Spinal cord (tissue), 10 donors: ENCODE measurements around the gene OLFM2. TPM values are rescaled to one million over a fixed set of nuclear protein-coding genes. Genes with fewer than 3 reads are reported as not detected.
"Not testable (repeated sequence)": the region's sequence is repeated elsewhere in the genome, so short reads cannot be mapped to it uniquely, and the experiment has no call there.

Experiments used
- DNase-seq, 6 donors: peaks; one replicate each; pipeline versions ENCODE4 v3.0.0 to v3.0.0-alpha.2; 2013 to 2015; ENCODE audit warnings: low spot score in 6 of 6, low read depth in 4 of 6
- H3K27ac ChIP-seq: one replicate; pipeline ENCODE4 v1.5.1; 2013; ENCODE audit warnings: low read depth, low read length, control low read depth
- H3K27me3 ChIP-seq: one replicate; pipeline ENCODE4 v1.6.1; 2013; ENCODE audit warnings: low read length; ENCODE audit not compliant: control insufficient read depth, insufficient read depth
- H3K36me3 ChIP-seq: one replicate; pipeline ENCODE4 v1.6.1; 2013; ENCODE audit warnings: low read length; ENCODE audit not compliant: control insufficient read depth, insufficient read depth
- H3K4me1 ChIP-seq: one replicate; pipeline ENCODE4 v1.6.1; 2013; ENCODE audit warnings: low read length; ENCODE audit not compliant: control insufficient read depth, insufficient read depth
- H3K4me3 ChIP-seq: one replicate; pipeline ENCODE4 v1.5.1; 2013; ENCODE audit warnings: low read depth, low read length, control low read depth
- H3K9me3 ChIP-seq: one replicate; pipeline ENCODE4 v1.6.1; 2013; ENCODE audit warnings: low read length; ENCODE audit not compliant: control insufficient read depth, insufficient read depth
- WGBS: methylation state at CpG from one replicate; pipeline ENCODE4 v1.1.5; 2013; ENCODE audit warnings: missing lambda C conversion rate; ENCODE audit not compliant: insufficient coverage; 5-methylcytosine and 5-hydroxymethylcytosine counted together
- polyA plus RNA-seq, 2 donors: library from polyadenylated mRNA; unstranded; fragments of 120-200 nt; gene quantifications; one replicate each; pipeline ENCODE4 v1.2.1, GENCODE V29; 2013; ENCODE audit not compliant: insufficient read length in 2 of 2
- total RNA-seq, 2 donors: library from RNA; depleted of rRNA in 1 of 2; stranded (reverse); fragments of 120-200 nt in 1 of 2; fragments of >200 nt in 1 of 2; gene quantifications; one replicate each; pipeline versions ENCODE4 v1.2.3 to v1.2.4, GENCODE V29; 2013 to 2014
- donor health status: healthy.

Gene OLFM2
- total and polyA plus RNA-seq, 4 donors: 47.9 to 251 (median 158) TPM

DNA sequence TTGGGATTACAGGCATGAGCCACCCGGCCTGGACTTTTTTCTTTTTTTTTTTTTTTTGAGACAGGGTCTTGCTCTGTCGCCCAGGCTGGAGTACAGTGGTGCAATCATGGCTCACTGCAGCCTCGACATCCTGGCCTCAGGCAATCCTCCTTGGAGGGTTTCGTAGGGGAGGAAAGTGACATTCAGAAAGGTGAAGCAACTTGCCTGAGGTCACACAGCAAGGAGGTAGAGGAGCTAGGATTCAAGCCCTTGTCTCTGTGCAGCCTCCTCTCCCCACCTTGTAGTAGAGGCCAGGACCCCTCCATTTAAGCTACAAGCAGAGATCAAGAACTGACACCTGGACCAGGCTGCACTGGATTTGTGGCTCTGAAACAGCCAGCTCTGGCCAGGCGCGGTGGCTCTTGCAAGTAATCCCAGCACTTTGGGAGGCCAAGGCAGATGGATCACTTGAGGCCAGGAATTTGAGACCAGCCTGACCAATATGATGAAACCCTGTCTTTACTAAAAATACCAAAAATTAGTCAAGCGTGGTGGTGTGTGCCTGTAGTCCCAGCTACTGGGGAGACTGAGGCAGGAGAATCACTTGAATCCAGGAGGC is 10.3 kb upstream of the OLFM2 start:
- not testable (repeated sequence) for H3K27me3 ChIP-seq, DNase-seq, H3K27ac ChIP-seq, H3K4me3 ChIP-seq, H3K9me3 ChIP-seq, H3K36me3 ChIP-seq
- 88% methylated on average over 5 of the region's 7 CpGs for WGBS
- H3K4me1 ChIP-seq: peaks cover 15% of the 10 kb centered on the region

DNA sequence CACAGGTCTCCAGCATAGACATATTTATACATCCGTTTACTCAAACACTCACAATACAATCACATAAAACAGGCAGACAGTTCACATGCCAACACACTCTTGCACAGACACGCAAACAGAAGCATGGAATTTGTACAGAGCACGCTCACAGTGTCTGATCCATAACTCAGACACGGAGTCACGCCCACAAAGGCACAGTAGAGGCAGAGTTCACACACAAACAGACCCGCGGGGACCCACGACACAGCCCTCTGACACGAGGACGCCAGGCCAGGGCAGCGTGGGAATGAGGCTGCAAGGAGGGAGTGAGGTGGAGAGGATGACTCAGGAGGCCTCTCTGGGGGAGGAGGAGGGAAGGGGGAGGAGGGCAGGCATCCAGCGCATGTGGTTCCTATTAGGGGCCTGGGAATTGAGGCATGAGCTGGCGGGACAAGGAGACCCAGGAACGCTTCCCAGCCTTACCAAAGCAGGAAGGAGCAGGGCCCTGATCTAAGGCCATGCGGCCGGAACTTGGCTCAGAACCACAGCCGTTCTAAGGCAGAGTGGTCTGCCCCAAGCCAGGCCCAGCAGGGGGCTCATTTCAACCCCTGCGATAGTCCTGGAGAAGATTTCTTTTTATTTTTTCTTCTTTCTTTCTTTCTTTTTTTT is 9.1 kb upstream of the OLFM2 start:
- no peaks in the 10 kb centered on the region for H3K36me3 ChIP-seq
- no peaks in the 10 kb centered on the region for H3K27me3 ChIP-seq
- H3K4me1 ChIP-seq: peaks cover 15% of the 10 kb centered on the region
- peak in 2 of 6 donors; percentile 65 to 90 for DNase-seq
- H3K27ac ChIP-seq: peak overlapping the region; percentile 80
- H3K4me3 ChIP-seq: no peak overlapping the region
- H3K9me3 ChIP-seq: no peaks in the 10 kb centered on the region
- WGBS: 11% methylated on average over 16 of the region's 18 CpGs

DNA sequence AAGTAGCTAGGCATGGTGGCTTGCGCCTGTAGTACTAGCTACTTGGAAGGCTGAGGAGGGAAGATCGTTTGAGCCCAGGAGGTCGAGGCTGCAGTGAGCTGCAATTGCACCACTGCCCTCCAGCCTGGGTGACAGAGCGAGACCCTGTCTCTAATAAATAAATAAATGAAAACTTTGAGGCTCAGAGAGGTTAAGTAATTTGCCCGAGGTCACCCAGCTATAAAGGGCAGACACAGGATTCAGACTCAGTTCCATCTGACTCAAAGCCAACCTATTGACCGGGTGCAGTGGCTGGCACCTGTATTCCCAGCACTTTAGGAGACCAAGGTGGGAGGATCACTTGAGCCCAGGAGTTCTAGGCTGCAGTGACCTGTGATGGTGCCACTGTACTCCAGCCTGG is 7.4 kb upstream of the OLFM2 start:
- H3K4me1 ChIP-seq: peaks cover 15% of the 10 kb centered on the region
- no peak for DNase-seq
- WGBS: 85% methylated on average over 2 of the region's 6 CpGs
- H3K36me3 ChIP-seq: no peaks in the 10 kb centered on the region
- no peaks in the 10 kb centered on the region for H3K27me3 ChIP-seq
- no peak overlapping the region for H3K4me3 ChIP-seq
- H3K9me3 ChIP-seq: no peaks in the 10 kb centered on the region
- no peak overlapping the region for H3K27ac ChIP-seq

DNA sequence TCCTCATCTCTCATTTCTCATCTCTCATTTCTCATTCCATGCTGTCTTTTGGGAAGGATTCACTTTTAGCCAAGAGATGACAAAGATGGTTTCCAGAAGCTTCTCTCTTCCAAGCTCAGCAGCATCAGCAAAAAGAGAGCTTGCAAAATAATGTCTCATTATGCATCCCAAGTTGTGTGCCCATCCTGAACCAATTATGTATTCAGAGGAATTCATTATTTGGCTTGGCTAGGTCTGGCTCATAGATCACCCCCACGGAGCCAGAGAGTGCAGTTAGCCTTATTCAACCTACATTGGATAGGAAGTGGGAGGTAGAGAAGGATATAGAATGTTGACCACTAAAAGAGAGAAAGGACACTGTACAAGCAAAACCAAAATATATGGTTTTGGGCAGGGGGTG is 5.4 kb upstream of the OLFM2 start:
- Histone ChIP-seq H3K9me3 (no peaks in the 10 kb centered on the region), H3K27ac (no peak overlapping the region), H3K4me3 (no peak overlapping the region), H3K4me1 (peaks cover 22% of the 10 kb centered on the region), H3K36me3 (no peaks in the 10 kb centered on the region), H3K27me3 (no peaks in the 10 kb centered on the region)
- no CpG with 5 or more reads among the region's 1 CpG for WGBS
- DNase-seq: no peak

DNA sequence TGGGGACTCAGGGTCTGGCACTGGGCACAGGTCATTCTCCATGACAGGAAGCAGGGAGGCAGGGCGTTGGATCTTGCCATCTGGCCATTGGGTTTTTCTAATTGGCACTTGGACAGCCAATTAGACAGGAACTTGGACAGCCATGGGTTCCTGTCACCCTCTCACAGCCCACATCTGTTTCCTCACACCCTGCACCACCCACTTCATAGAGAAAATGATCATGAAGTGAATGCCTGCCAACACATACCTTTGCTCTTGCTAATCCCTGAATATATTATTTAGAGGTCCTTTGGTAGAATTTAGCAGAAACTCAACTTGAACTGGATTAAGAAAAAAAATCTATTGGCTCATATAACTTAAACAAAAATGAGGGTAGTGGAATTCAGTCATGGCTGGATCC is 4.9 kb upstream of the OLFM2 start:
- 69% methylated on average over 1 of the region's 1 CpG for WGBS
- H3K4me1 ChIP-seq: peaks cover 21% of the 10 kb centered on the region
- no peak overlapping the region for H3K27ac ChIP-seq
- DNase-seq: no peak
- H3K36me3 ChIP-seq: no peaks in the 10 kb centered on the region
- H3K27me3 ChIP-seq: no peaks in the 10 kb centered on the region
- no peak overlapping the region for H3K4me3 ChIP-seq
- no peaks in the 10 kb centered on the region for H3K9me3 ChIP-seq

DNA sequence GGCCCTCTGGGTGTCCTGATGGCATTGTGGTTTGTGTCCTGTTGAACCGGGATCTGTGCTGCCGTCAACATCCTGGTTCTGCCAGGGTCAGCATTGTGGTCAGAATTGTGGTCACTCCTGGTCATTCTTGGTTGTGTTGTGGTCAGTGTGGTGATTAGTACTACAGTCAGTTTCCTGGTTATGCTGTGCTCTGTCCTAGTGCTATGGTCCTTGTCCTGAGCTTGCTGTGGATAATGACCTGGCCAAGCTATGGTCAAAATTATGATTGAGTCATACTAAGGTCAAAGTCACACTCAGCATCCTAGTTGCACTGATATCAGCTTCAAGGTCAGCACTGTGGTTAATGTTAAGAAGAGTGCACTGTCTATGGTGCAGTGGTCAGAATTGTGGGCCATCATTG is 4.5 kb upstream of the OLFM2 start:
- no peak overlapping the region for H3K27ac ChIP-seq
- DNase-seq: no peak
- no peak overlapping the region for H3K4me3 ChIP-seq
- H3K27me3 ChIP-seq: no peaks in the 10 kb centered on the region
- no peaks in the 10 kb centered on the region for H3K36me3 ChIP-seq
- H3K4me1 ChIP-seq: peaks cover 20% of the 10 kb centered on the region
- H3K9me3 ChIP-seq: no peaks in the 10 kb centered on the region
- 93% methylated on average over 2 of the region's 2 CpGs for WGBS

DNA sequence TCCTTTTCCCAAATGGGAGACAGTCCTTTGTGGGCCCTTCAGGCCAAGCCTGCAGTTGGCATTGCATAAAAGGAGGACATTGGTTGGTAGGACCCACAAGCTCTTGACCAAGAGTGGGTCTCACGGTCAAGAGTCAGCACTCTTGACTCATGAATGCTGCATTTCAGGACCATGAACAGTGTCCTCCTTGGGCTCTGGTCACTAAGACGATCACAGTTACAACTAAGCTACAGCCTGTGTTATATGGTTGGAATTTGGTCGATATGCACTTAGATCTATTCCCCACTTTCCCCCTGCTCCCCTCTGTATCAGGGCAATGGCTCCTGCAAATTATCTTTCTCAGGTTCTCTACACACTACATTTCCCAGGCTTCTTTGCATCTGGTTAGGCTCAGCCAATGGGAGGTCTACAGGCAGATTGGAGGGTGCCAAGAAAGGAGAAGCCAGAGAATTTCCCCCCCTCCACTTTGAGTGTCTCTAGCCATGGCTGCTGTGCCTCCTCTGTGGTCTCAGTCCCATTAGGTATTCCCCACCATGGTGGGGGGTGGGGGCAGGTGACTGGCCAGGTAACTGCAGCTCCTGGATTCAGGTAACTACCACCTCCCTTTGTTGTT is 3.1 kb upstream of the OLFM2 start:
- peaks cover 26% of the 10 kb centered on the region for H3K4me1 ChIP-seq
- WGBS: 75% methylated on average over 1 of the region's 3 CpGs
- H3K4me3 ChIP-seq: no peak overlapping the region
- no peaks in the 10 kb centered on the region for H3K9me3 ChIP-seq
- no peaks in the 10 kb centered on the region for H3K36me3 ChIP-seq
- no peaks in the 10 kb centered on the region for H3K27me3 ChIP-seq
- no peak overlapping the region for H3K27ac ChIP-seq
- no peak for DNase-seq

DNA sequence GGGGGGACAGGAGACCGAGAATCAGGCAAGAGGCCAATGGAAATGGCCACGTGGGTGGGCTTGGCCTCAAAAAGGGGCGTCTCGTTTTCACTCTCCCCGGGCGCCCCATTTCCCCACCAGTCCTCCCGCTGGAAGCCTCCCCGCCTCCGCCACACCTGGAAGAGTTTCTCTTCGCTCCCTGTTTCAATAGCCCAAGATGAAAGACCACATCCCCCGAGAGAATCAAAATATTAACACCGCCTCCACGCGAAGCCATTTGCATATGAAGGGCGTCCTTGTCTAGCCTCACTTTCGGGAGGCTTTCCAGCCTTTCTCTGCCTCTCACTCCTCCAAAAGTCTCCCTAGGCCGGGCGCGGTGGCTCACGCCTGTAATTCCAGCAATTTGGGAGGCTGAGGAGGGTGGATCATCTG is 691 bp upstream of the OLFM2 start:
- H3K36me3 ChIP-seq: no peaks in the 10 kb centered on the region
- no peaks in the 10 kb centered on the region for H3K27me3 ChIP-seq
- H3K4me1 ChIP-seq: peaks cover 36% of the 10 kb centered on the region
- H3K4me3 ChIP-seq: peak overlapping the region; percentile 48
- whole genome bisulfite sequencing: 4% methylated on average over 10 of the region's 20 CpGs
- no peaks in the 10 kb centered on the region for H3K9me3 ChIP-seq
- H3K27ac ChIP-seq: no peak overlapping the region
- DNase-seq: peak in 2 of 6 donors; percentile 66 to 69

DNA sequence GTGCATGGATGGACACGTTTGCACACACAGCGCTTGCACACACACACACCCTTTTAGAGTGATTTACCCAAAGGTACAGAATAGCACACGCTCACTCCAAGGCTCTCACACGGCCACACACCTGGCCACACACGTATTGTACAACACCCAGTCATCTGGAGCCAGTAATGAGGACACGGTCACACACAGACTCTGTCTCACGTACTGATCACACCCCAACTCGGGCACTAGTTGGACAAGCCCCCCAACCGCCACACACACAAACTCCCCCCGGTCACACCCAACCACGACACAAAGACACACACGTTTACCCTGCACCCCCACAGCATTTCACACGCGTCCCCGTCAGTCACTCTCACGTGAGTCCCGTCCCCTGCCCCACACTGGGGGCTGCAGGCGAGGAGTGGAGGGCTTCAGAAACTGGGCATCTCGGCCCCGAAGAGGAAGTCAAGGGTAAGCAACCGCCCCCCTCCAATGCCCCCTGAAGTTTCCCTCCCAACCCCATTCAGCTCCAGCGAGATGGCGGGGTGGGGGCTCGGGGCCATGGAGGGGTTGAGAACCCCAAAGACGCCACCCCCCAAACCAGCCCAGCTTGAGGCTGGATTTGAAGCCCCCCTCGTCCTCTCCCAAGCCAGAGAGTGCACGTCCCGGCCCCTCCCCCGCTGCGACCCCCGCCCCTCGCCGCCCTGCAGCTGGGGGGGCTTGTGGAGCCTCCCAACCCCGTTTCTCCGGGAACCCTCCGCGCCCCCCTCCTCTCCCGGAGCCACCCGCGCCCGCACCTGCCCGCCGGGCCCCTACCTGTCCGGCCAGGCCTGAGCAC is 599 bp downstream of the OLFM2 start:
- Histone ChIP-seq H3K4me1 (peaks cover 39% of the 10 kb centered on the region), H3K4me3 (peak overlapping the region; percentile 69), H3K9me3 (no peaks in the 10 kb centered on the region), H3K36me3 (no peaks in the 10 kb centered on the region), H3K27ac (peak overlapping the region; percentile 22), H3K27me3 (no peaks in the 10 kb centered on the region)
- DNase-seq: peak in 2 of 6 donors; percentile 68 to 71
- under 1% methylated on average over 35 of the region's 44 CpGs for WGBS
